Stimulated activated CD4-positive, alpha-beta T cell treated with anti-CD3 and anti-CD28 coated beads, TNF-alpha, amount 100 ng/mL, for 1 hour (primary cell): Measurements from ENCODE around the gene POFUT1.
"Not testable (repeated sequence)": the region's sequence is repeated elsewhere in the genome, so short reads cannot be mapped to it uniquely, and the experiment has no call there.

Experiments
- DNase-seq, 3 donors: peaks; one replicate each; pipeline ENCODE4 v3.0.0-alpha.2; 2020; ENCODE audit warnings: low read depth in 3 of 3, low spot score in 1 of 3

Gene POFUT1

DNA sequence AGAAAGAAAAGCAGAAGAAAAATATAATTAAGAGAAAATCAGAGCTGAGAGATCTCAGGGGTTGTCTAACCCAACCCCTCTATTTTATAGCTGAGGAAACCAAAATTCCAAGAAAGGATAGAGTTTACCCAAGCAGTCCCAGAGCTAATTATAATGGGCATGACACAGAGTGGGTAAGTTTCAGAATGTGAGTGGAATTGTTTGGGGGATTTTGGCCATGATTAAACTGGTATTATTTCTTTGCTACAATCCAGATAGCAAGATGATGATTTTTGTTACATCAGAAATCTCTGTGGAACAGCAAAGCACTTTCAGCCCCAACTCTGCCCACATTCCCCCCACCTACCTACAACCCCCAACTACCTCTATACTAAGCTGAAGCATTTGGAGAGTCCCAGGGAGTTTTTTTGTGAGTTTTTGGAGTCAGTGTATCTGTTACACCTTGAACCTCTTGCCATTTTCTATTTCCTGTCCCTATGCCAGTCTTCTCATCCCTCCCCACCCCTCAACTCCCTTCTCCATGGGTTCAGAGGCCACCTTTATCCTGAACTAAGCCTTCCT is 24.7 kb downstream of the POFUT1 start:
- no peak for DNase-seq

DNA sequence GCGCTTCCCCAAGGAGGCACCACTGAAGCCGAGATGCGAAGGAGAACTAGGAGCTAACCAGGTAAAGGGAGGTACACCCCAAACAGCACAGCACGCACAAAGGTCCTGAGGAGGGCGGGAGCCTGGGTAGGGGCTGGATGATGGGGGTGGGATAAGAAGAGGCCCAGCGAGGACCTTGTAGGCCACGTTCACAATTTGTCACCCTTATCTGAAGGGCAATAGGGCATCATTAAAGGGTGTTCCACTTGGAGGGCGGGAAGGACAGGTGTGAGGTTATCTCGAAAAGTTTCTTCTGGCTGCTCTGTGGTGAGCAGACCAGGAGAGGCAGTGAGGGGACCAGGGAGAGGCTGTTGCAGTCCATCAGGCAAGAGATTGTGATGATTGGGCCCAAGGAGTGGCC is 25.6 kb downstream of the POFUT1 start:
- no peak for DNase-seq

DNA sequence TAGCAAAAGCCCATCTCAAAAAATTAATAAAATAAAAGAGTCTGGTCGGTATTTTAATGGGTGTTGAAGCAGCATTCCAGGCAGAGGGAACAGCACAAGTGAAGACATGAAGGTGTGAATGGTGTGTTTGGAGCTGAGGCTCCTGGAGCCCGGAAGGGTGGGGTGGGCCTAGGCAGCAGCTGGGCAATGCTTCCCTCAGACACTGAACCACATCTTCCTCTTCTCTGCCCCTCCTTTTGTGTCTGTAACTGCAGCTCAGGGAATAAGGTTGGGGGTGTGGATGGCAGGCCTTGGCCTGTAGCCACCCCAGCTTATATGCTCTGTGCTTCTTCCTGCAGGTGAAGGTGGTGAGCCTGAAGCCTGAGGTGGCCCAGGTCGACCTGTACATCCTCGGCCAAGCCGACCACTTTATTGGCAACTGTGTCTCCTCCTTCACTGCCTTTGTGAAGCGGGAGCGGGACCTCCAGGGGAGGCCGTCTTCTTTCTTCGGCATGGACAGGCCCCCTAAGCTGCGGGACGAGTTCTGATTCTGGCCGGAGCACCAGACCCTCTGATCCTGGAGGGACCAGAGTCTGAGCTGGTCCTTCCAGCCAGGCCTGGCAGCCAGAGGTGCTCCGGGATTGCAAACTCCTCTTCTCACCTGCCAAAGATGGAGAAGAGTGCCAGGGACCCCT is 26.6 kb downstream of the POFUT1 start:
- no peak for DNase-seq

DNA sequence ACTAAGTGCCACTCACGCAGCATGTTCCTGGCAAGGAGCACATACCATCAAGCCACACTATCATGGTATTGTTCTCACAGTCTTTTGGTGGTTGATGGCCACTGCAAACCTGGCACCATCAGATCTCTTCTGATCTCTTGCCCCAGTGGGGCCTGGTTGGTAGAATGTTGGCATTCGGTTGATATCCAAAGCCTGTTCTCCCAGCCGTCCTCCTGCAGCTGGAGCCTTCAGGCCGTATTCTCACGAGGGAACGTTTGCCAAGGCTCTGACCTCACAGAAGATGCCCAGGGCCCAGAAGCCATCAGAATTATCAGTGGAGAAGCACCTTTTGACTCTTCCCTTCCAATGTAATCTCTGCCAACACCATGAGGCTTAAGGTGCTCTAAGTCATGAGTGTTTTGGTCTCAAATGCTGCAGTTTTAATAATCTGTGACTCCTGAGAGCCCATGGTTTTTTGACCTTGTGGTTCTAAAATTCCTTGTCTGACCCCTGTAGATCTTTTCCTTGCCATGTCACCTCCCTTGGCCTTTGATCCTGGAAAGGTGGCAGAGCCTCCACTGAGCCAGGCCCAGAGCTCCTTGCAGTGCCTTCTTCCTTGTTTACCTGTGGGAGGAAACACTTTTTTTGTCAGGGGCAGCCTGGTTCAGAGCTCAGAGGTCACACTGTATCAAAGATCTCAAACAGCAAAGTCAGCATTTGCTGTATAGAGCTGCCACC is 27.8 kb downstream of the POFUT1 start:
- DNase-seq: no peak

DNA sequence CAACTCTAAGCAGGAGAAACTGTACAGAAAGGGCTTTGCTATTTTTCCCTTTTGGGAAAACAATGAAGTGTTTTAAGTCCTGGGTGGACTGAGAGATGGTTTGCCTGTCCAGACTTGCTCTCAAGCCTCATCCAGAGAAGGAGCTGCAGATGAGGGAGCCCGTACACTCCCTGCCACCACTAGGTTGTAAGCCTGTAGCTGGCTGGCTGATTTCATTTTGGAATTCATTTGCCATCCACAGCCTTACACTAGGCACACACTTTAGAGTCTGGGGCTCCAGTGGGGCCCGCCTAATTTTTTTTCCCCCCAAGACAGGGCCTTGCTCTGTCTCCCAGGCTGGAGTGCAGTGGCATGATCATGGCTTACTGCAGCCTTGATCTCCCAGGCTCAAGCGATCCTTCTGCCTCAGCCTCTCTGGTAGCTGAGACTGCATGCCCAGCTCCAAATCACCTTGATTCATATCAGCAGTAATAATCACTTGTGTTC is 28.4 kb downstream of the POFUT1 start:
- DNase-seq: no peak

DNA sequence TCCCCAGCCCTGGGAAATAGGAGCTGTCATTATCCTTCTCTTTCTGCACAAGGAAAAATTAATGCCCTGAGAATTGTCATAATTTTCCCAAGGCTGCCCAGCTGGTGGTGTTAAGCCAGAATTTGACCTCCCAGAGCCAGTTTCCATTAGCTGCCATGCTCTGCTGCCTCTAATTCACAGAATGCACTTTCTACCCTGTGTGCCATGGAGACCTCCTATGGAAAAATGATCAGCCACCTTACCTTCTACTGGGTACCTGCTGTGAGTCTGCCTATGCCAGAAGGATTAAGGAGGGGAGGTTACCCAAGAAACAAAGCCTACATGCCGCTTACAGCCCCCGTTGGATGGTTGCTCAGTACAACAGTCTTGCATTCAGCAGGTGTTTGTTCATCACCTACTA is 29.1 kb downstream of the POFUT1 start:
- DNase-seq: no peak

DNA sequence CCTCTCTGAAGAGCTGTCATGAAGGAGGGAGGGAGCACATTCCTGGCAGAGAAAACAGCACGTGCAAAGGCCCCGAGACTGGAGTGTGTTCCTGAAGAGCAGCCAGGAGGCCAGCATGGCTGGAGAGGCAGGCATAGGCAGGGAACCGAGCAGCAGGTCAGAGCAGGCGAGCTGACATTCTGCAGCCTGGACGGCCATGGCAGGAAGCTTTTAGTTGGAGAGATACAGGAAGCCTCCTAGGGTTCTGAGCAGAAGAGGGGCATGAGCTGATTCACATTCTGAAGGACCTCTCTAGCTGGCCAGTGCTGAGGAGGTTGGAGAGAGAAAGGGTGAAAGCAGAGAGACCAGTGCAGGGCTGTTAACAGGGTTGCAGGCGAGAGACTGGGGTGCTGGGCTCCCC is 29.7 kb downstream of the POFUT1 start:
- no peak for DNase-seq

DNA sequence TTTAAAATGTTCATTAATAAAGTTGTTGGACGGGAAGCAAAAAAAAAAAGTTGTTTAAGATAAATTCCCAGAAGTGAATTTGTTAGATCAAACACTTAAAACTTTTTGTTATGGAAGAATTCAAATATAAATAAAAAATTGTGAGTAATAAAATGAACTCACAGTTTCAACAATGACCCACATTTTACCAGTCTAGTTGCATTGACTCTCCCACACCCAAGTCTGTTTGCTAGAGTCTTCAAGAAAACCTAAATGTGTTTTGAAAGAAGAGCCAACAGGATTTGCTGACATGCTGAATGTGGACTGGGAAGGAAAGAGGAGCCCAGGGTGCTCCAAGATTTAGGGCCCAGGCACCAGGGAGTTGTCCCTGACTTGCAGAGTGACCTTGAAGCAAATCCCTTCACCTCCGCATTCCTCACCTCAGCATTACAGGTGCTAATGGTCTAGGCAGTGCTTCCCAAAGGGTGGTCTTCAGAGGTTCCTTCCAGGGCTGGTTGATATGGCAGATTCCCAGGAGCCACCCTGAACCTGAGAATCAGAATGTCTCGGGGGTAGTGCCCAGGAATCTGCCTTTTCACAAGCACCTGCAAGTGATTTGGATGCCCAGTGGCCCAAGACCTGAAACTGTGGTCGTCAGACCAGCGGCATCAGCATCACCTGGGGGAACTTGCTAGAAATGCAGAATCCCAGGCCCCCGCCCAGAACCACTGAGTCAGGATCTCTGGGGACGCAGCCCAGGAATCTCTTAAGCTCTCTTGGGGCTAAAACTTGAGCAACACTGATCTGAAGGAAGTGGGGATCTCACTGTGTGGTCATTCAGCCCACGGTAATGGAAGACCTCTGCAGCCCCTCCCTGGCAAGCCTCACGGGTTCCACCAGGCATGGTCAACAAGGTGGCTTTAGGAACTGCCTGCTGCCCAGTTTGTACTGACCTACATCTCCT is 31.1 kb downstream of the POFUT1 start:
- no peak for DNase-seq

DNA sequence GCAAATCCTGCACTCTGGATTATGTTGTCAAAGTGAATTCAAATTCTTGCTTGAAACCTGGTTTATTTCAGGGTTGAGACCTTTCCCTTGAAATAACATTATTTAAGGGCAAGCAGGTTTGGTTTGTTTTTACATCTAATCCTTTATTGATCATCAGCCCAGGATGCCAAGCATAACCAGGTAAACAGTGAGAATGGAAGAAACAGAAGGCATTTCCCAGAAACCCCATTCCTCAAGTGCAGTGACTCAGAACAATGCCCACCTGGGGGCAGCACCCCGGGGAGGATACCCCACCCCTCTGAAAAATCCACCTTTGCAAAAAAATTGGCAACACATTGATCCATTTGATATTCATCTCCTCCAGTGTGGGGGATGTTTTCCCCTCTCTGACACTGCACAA is 32.5 kb downstream of the POFUT1 start:
- DNase-seq: no peak

DNA sequence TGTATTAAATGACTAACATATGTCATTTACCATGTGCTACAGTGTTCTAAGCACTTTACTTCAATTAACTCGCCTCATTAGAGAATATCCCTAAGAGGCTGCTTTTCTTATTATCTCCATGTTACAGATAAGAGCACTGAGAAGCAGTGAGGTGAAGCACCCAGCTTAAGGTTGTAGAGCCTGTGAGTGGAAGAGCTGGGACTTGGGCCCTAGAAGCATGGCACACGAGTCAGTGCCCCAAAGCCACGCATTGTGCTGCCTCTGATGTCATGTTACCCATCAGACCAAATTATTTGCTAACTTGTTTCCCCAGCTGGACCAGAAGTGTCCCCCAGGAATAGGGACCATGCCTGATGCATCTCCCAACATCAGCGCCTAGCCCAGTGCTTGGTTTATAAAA is 34.1 kb downstream of the POFUT1 start:
- DNase-seq: no peak

DNA sequence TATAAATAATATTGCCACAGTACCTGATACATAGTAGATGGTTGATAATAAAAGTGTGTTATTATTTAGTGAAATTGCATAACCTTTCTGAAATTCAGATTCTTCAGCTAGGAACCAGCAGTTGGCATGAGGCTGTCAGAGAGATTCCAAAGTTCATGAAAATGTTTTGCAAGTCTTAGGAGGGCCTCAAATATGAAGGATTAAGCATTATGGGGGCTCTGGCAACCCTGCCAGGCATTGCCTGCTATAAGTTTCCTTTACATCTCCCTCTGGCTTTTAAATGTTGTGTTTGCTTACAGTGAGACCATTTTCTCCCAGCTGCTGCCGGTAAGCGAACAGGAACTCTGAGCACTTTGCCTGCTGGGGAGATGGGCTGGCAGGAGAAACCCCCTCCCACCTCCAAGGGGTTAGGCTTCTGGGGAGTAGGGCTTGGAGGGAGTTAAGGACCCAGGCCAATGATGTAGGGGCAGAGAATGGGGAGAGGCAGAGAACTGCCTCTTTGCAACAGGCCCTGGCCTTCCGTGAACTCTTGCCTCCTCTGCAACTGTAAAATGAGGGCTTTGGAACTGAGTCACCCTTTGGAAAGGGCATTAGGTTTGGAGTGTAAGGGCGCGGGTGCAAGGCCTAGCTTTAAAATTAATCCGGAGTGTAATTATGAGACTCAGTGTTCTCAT is 36.6 kb downstream of the POFUT1 start:
- no peak for DNase-seq

DNA sequence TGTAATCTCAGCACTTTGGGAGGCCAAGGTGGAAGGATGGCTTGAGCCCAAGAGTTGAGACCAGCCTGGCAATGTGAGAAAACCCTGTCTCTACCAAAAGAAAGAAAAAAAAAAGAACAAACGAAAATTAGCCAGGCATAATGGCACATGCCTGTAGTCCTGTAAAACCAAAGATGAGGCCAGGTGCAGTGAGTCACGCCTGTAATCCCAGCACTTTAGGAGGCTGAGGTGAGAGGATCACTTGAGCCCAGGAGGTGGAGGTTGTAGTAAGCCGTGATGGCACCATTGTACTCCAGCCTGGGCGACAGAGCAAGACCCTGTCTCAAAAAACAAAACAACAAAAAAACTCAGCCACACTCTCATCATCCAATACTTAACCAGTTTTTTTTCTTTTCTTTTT is 37.3 kb downstream of the POFUT1 start:
- DNase-seq: no peak

DNA sequence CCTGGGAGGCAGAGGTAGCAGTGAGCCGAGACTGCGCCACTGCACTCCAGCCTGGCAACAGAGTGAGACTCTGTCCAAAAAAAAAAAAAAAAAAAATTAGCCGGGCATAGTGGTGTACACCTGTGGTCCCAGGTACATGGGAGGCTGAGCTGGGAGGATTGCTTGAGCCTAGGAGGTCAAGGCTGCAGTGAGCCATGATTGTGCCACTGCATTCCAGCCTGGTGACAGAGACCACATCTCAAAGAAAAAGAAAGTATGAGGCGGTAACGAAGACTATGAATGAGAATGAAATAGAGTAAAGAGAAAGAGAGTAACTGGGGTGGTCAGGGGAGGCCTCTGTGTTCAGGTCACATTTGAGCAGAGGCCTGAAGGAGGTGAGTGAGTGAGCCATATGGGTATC is 38.5 kb downstream of the POFUT1 start:
- DNase-seq: not testable (repeated sequence)

DNA sequence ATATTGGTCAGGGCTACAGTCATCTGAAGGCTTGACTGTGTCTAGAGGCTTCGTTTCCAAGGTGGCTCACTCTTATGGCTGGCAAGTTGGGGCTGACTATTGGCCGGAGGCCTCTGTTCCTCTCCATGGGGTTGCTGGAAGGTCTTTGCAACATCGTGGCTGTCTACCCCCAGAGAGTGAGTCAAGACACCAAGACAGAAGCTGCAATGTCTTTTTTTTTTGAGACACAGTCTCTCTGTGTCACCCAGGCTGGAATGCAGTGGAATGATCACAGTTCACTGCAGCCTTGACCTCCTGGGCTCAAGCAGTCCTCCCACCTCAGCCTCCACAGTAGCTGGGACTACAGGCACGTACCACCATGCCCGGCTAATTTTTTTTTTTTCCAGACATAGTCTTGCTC is 40.4 kb downstream of the POFUT1 start:
- DNase-seq: no peak

DNA sequence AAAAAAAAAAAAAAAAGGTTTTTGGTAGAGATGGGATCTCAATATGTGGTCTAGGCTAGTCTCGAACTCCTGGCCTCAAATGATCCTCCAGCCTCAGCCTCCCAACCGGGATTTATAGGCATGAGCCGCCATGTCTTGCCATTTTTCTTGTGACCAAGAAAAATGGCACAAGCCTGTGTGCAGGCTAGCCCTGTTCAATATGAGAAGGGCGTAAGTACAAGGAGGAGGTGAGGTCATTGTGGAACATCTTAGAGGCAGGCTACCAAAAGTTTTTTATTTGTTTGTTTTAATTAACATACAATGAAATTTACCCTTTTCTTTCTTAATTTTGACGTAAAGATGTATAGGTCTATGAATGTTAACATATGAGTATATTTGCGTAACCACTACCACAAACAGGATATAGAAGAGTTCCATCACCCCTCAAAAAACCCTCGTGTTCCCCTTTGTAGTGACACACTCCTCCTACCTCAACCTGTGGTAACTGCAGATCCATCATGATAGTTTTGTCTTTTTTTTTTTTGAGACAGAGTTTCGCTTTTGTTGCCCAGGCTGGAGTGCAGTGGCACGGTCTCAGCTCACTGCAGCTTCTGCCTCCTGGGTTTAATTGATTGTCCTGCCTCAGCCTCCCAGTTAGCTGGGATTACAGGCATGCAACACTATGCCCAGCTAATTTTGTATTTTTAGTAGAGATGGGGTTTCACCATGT is 41.5 kb downstream of the POFUT1 start:
- no peak for DNase-seq

DNA sequence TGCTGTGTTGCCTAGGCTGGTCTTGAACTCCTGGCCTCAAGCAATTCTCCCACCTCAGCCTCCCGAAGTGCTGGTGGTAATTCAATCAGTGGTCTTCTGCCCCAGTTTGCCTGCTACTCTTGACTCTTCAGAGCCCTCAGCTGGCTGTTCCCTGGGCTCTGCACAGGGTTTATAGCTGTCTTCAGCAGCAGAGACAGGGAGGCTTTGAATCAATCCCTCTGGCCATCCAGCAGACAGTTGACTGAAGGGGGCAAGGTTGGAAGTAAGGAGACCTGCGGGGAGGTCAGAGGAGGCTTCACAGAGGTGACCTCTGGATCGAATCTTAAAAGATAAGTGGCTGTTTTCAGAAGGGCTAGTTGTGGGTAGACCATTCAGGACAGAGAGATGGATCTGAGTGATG is 43.8 kb downstream of the POFUT1 start:
- DNase-seq: no peak

DNA sequence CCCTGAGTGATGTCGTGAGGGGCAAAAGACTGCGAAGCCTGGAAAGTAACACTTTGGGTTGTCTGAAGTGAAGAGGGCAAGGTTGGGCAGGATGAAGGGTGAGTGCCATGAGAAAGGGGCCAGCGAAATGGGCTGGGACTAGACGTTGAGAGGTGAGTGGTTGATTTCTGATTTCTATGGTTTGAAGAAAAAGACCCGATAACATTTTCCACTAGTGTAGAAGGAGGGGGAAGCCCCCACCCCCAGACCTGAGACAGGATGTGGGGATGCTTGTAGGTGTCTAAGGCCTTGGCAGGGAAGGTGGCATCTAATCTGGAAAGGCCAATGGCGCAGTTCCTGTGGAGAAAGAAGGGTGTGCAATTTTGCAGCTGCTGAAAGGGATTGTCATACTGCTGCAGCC is 44.5 kb downstream of the POFUT1 start:
- peak in 1 of 3 donors; percentile 70 for DNase-seq

DNA sequence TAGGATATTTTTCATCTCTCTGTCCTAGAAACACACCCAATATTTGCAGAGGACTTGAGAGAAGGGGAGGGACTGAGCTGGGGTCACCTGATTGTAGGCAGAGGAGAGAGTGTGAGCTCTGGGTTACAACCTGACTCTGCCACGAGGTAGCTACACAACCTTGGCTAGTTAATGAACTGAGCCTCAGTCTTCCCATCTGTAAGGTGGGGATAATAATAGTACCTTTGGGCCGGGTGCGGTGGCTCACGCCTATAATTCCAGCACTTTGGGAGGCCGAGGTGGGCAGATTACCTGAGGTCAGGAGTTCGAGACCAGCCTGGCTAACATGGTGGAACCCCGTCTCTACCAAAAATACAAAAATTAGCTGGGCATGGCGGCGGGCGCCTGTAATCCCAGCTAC is 53.3 kb downstream of the POFUT1 start:
- DNase-seq: not testable (repeated sequence)

DNA sequence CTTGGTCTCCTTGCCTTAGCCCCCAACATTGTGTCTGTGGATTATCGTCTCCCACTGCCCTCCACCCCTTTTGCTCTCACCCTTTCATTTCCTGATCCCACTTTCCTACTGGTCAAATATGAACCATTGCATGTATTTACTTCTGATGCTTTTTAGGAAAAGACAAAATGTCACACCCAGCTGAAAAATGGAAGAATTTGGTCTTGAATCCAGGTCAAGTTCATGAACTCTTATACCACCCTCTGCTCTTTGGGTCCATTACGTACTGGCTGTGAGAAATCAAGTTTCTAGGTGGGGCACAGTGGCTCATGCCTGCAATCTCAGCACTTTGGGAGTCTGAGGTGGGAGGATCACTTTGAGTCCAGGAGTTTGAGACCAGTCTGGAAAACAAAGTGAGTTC is 54.0 kb downstream of the POFUT1 start:
- no peak for DNase-seq

DNA sequence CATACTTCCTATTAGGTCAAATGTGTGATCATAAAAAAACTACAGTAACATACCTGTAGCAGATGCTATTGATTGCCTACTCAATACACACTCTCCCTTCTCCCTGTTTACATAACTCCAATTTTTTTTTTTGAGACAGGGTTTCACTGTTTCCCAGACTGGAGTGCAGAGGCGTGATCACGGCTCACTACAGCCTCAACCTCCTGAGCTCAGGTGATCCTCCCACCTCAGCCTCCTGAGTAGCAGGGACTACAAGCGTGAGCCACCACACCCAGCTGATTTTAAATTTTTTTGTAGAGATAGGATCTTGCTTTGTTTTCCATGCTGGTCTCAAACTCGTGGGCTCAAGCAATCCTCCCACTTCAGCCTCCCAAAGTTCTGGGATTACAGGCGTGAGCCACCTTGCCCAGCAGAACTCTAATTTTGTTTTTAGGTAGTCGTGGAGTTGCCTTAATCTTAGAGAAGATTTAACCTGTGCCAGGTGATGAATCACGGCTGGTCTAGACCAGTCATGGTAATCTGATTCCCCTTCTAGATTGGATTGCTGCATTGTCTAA is 55.8 kb downstream of the POFUT1 start:
- no peak for DNase-seq
